CD14-positive monocyte (primary cell): ENCODE results near the gene LBR. TPM values are rescaled to one million over a fixed set of nuclear protein-coding genes. Genes with fewer than 3 reads are reported as not detected.

Experiments
- DNase-seq, 3 donors: peaks; one replicate each; pipeline ENCODE4 v3.0.0-alpha.2; 2011 to 2022
- H2AFZ ChIP-seq: 2 replicates; pipeline ENCODE4 v1.6.0; 2012; ENCODE audit warnings: mild to moderate bottlenecking, low read depth, low read length, inconsistent platforms; ENCODE audit not compliant: insufficient read depth, poor library complexity, severe bottlenecking
- H3K27ac ChIP-seq, 2 donors: 1 replicate in 1 of 2; 2 replicates in 1 of 2; pipeline ENCODE4 v1.5.1; 2012 to 2013; ENCODE audit warnings: low read length in 2 of 2, control low read depth in 1 of 2, inconsistent platforms in 1 of 2, low read depth in 1 of 2, mild to moderate bottlenecking in 1 of 2
- H3K27me3 ChIP-seq, 2 donors: one replicate each; pipeline versions ENCODE4 v1.6.0 to v1.6.1; 2011 to 2013; ENCODE audit warnings: low read length in 2 of 2; ENCODE audit not compliant: control insufficient read depth in 2 of 2, insufficient read depth in 2 of 2
- H3K36me3 ChIP-seq, 2 donors: replicated peaks in 1 of 2; 1 replicate in 1 of 2; 2 replicates in 1 of 2; pipeline versions ENCODE4 v1.5.1 to v1.6.1; 2012 to 2013; ENCODE audit warnings: low read length in 2 of 2, control low read depth in 1 of 2, inconsistent platforms in 1 of 2, mild to moderate bottlenecking in 1 of 2; ENCODE audit not compliant: insufficient read depth in 2 of 2, control insufficient read depth in 1 of 2
- H3K4me1 ChIP-seq, 2 donors: 1 replicate in 1 of 2; 2 replicates in 1 of 2; pipeline versions ENCODE4 v1.5.1 to v1.6.1; 2012 to 2013; ENCODE audit warnings: low read length in 2 of 2, control low read depth in 1 of 2, inconsistent platforms in 1 of 2, mild to moderate bottlenecking in 1 of 2, moderate library complexity in 1 of 2; ENCODE audit not compliant: insufficient read depth in 2 of 2, control insufficient read depth in 1 of 2
- H3K4me2 ChIP-seq: replicated peaks from 2 replicates; pipeline ENCODE3; 2012; ENCODE audit warnings: low read length, moderate library complexity, mild to moderate bottlenecking; ENCODE audit not compliant: poor library complexity, severe bottlenecking; ENCODE audit errors: extremely low read depth
- H3K4me3 ChIP-seq, 3 experiments: fragments of 200-600 bp in 1 of 3; sonication (generic) in 1 of 3; replicated peaks in 1 of 3; 1 replicate in 2 of 3; 2 replicates in 1 of 3; pipeline ENCODE4 v1.5.1; 2011 to 2013; ENCODE audit warnings: low read length in 3 of 3, mild to moderate bottlenecking in 3 of 3, control low read depth in 2 of 3, low read depth in 2 of 3, inconsistent platforms in 1 of 3, moderate library complexity in 1 of 3
- H3K79me2 ChIP-seq: 2 replicates; pipeline ENCODE4 v1.6.0; 2012; ENCODE audit warnings: mild to moderate bottlenecking, control low read depth, inconsistent platforms, low read length, moderate library complexity; ENCODE audit not compliant: insufficient read depth
- H3K9ac ChIP-seq: 2 replicates; pipeline ENCODE4 v1.6.0; 2017; ENCODE audit warnings: low read length, mild to moderate bottlenecking; ENCODE audit not compliant: insufficient read depth, poor library complexity, severe bottlenecking
- H3K9me3 ChIP-seq, 2 donors: replicated peaks in 1 of 2; 1 replicate in 1 of 2; 2 replicates in 1 of 2; pipeline versions ENCODE4 v1.5.1 to v1.6.1; 2012 to 2013; ENCODE audit warnings: low read length in 2 of 2, control low read depth in 1 of 2; ENCODE audit not compliant: control insufficient read depth in 1 of 2, insufficient read depth in 1 of 2
- H4K20me1 ChIP-seq: 2 replicates; pipeline ENCODE4 v1.6.0; 2012; ENCODE audit warnings: mild to moderate bottlenecking, low read length, control low read depth, moderate library complexity; ENCODE audit not compliant: insufficient read depth
- H3K27ac Mint-ChIP-seq, 7 donors: one replicate each; pipeline ENCODE4 v1.8.0; 2020; ENCODE audit warnings: mild to moderate bottlenecking in 7 of 7, mixed read lengths in 7 of 7, moderate library complexity in 6 of 7, inconsistent platforms in 2 of 7
- H3K27me3 Mint-ChIP-seq, 3 donors: one replicate each; pipeline ENCODE4 v1.8.0; 2021 to 2022; ENCODE audit warnings: low read depth in 3 of 3, mild to moderate bottlenecking in 3 of 3, mixed read lengths in 3 of 3, moderate library complexity in 3 of 3, inconsistent platforms in 1 of 3
- H3K36me3 Mint-ChIP-seq, 2 donors: one replicate each; pipeline ENCODE4 v1.8.0; 2020; ENCODE audit warnings: mixed read lengths in 2 of 2, inconsistent platforms in 1 of 2, mild to moderate bottlenecking in 1 of 2
- H3K4me1 Mint-ChIP-seq: one replicate; pipeline ENCODE4 v1.8.0; 2020; ENCODE audit warnings: mild to moderate bottlenecking, mixed read lengths
- H3K4me3 Mint-ChIP-seq, 2 donors: one replicate each; pipeline ENCODE4 v1.8.0; 2020; ENCODE audit warnings: mild to moderate bottlenecking in 2 of 2, mixed read lengths in 2 of 2, moderate library complexity in 1 of 2
- H3K9me3 Mint-ChIP-seq, 7 donors: one replicate each; pipeline ENCODE4 v1.8.0; 2020 to 2022; ENCODE audit warnings: mixed read lengths in 7 of 7, mild to moderate bottlenecking in 6 of 7, moderate library complexity in 6 of 7, inconsistent platforms in 2 of 7
- WGBS: methylation state at CpG from one replicate; pipeline ENCODE4 v1.1.5; 2013; ENCODE audit warnings: missing lambda C conversion rate; ENCODE audit not compliant: insufficient coverage; 5-methylcytosine and 5-hydroxymethylcytosine counted together
- intact Hi-C, 2 donors: fragments of 100-400 bp; cut with micrococcal nuclease; formaldehyde crosslinking; loops; one replicate each; pipeline versions ENCODE4 v1.15.0 to v1.15.1; 2023
- polyA plus RNA-seq, 3 donors: library from polyadenylated mRNA; depleted of rRNA in 1 of 3; unstranded in 2 of 3; stranded (reverse) in 1 of 3; fragments of 300-500 nt in 2 of 3; fragments of >200 nt in 1 of 3; fragmentation: Illumina TruSeq in 2 of 3; gene quantifications; 1 replicate in 2 of 3; 2 replicates in 1 of 3; pipeline ENCODE4 v1.2.3, GENCODE V29; 2012 to 2021
- TF ChIP-seq, protein P1 (sequence below): fragments of 200-600 bp; IDR thresholded peaks from one replicate; pipeline ENCODE4 v1.8.0; 2022; ENCODE audit warnings: antibody characterized with exemption, mild to moderate bottlenecking

LBR gene
- polyA plus RNA-seq, 3 donors, result 31.8 to 125 (median 100) TPM

DNA sequence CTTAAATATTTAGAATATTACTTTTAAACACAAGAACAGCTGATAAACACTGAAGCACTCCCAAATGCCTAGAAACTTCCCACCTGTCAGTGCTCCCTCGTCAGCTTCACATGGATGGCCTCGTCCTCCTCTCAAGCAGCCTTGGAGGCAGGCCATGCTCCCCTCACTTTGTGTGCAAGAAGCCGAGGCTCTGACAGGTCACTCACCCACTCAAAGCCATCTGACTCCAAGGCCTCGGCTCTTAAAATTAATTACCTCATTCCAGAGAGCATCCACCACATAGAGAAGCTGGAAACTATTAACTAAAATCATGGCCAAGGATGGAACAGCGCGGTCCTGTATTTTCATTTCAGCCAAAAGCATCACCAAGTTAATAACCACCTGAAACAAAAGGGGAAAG is 17.8 kb downstream of the LBR start:
- Mint-ChIP-seq H3K4me3 (no peak overlapping the region), H3K4me1 (peaks cover 13% of the 10 kb centered on the region), H3K9me3 (no peaks in the 10 kb centered on the region), H3K27me3 (peaks cover 0 to 2% (median 0%) of the 10 kb centered on the region in 3 donors), H3K36me3 (peaks cover 86 to 95% of the 10 kb centered on the region in 2 donors), H3K27ac (peak overlapping the region in 2 of 7 donors; percentile 48 to 53)
- Histone ChIP-seq H4K20me1 (peaks cover 93% of the 10 kb centered on the region), H3K36me3 (peaks cover 84 to 100% of the 10 kb centered on the region in 2 donors), H3K4me1 (peaks cover 10 to 11% of the 10 kb centered on the region in 2 donors), H3K4me2 (no peak overlapping the region), H3K79me2 (peaks cover 93% of the 10 kb centered on the region), H3K27me3 (no peaks in the 10 kb centered on the region), H3K27ac (no peak overlapping the region), H3K9ac (no peak overlapping the region), H3K9me3 (no peaks in the 10 kb centered on the region), H2AFZ (no peak overlapping the region), H3K4me3 (no peak overlapping the region)
- intact Hi-C loops, result no loop called here
- WGBS, result 98% methylated on average over 6 of the region's 6 CpGs
- TF ChIP-seq, protein P1, sequence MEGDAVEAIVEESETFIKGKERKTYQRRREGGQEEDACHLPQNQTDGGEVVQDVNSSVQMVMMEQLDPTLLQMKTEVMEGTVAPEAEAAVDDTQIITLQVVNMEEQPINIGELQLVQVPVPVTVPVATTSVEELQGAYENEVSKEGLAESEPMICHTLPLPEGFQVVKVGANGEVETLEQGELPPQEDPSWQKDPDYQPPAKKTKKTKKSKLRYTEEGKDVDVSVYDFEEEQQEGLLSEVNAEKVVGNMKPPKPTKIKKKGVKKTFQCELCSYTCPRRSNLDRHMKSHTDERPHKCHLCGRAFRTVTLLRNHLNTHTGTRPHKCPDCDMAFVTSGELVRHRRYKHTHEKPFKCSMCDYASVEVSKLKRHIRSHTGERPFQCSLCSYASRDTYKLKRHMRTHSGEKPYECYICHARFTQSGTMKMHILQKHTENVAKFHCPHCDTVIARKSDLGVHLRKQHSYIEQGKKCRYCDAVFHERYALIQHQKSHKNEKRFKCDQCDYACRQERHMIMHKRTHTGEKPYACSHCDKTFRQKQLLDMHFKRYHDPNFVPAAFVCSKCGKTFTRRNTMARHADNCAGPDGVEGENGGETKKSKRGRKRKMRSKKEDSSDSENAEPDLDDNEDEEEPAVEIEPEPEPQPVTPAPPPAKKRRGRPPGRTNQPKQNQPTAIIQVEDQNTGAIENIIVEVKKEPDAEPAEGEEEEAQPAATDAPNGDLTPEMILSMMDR, result no peak
- DNase-seq, result no peak

DNA sequence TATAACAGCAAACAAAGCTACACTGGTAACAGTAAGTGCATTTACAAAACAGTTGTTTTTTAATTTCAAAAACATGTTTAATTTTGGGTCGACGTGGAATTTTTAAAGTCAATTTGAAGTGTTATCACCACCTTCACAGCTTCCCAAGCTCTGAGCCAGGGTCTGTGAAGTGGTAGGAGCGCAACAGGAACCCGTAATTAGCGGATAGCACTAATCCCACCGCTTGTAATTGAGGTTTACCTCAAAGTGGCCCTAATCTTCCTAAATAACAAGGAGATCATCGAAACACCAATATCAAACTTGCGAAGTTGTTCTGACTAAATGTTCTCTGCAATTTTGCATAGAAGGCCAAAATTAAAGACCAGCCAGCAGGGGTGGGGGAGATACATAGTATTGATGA is 18.8 kb downstream of the LBR start:
- WGBS, result no CpG with 5 or more reads among the region's 8 CpGs
- Histone ChIP-seq H3K4me1 (peaks cover 4% of the 10 kb centered on the region in 2 donors), H3K36me3 (peaks cover 85 to 100% of the 10 kb centered on the region in 2 donors), H3K27me3 (no peaks in the 10 kb centered on the region), H3K27ac (no peak overlapping the region), H3K4me3 (no peak overlapping the region), H4K20me1 (peaks cover 92% of the 10 kb centered on the region), H3K9me3 (no peaks in the 10 kb centered on the region), H3K4me2 (no peak overlapping the region), H2AFZ (no peak overlapping the region), H3K79me2 (peaks cover 83% of the 10 kb centered on the region), H3K9ac (no peak overlapping the region)
- Mint-ChIP-seq H3K9me3 (no peaks in the 10 kb centered on the region), H3K36me3 (peaks cover 84 to 93% of the 10 kb centered on the region in 2 donors), H3K4me3 (no peak overlapping the region), H3K27me3 (peaks cover 0 to 2% (median 0%) of the 10 kb centered on the region in 3 donors), H3K4me1 (peaks cover 4% of the 10 kb centered on the region), H3K27ac (no peak overlapping the region)
- DNase-seq, result no peak
- TF ChIP-seq, protein P1, result no peak
- intact Hi-C loops, result no loop called here
